EH (cell line): ENCODE measurements around the gene CPVL.
A peak's percentile ranks its signal among the peaks of the same experiment; 100 is the strongest.

Experiments
- DNase-seq: peaks from one replicate; pipeline ENCODE4 v3.0.0-alpha.2; 2015; ENCODE audit warnings: low read depth

The CPVL gene

DNA sequence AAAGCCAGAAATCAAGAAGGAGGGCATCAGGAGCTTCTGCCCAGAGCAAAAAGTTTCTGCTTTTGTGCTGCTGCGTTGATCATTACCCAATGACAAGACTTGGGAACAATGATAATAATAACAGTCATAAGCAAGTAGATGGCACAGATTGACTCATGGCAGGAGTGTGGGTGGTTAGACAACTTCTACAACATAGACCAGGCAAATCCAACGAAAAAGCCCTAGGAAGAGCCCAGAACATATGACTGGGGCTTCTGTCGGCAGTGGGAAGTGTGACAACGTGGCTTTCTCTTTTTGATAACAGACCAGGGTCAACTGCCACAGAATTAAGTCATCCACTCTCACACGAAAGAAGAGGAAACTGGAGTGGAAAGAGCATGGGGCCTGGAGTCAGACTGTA lies 102.8 kb downstream of the CPVL start:
- DNase-seq, result no peak

DNA sequence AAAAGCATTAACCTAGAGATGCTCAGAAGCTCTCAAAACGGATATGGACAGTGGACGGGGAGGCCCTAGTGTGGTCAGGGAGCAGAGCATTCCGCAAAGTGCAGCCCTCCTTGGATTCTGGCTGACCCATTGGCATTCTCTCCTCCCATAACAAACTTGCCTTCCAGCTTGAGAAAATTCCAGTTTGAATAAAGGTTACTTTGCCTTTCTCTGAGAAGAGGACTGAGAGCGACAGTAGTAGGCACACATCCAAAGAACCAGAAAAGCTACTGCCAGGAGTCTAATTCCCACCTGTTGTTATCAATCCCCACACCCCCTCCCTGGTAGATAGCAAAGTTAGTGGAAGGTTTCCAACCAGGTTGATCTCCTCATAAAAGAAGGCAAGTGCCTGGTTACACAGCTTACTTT lies 103.5 kb downstream of the CPVL start:
- no peak for DNase-seq

DNA sequence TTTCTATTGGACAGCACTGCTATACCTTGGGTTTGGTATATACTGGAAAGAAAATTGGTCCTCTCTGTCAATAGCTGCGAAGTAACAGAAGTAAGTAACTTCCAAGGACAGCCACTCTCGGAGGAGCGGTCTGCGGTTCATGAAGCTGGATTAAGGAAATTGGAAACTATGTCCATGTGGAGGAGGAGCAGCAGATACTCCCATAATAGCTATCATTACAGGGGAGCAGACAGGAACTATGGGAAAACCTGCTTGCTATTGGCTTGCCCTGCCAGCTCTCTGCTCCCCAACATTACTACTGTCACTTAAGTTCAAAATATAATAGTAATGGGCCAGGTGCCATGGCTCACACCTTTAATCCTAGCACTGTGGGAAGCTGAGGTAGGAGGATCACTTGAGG lies 104.3 kb downstream of the CPVL start:
- no peak for DNase-seq

DNA sequence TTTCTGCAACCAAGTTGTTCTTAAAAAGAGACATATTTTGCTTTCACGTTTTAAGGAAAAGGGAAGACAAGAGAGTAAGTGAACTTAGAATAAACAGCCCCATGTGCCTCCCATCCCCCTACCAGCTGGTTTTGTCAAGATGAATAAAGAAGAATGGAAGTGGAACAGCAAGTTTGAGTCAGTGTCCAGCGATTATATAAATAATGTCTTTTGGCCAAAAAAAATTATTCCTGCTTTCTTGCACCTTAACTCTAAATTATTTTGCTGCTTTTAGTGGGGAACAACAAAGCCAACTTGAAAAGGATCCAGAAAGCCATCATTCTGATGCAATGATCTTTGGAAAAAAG lies 105.8 kb downstream of the CPVL start:
- no peak for DNase-seq

DNA sequence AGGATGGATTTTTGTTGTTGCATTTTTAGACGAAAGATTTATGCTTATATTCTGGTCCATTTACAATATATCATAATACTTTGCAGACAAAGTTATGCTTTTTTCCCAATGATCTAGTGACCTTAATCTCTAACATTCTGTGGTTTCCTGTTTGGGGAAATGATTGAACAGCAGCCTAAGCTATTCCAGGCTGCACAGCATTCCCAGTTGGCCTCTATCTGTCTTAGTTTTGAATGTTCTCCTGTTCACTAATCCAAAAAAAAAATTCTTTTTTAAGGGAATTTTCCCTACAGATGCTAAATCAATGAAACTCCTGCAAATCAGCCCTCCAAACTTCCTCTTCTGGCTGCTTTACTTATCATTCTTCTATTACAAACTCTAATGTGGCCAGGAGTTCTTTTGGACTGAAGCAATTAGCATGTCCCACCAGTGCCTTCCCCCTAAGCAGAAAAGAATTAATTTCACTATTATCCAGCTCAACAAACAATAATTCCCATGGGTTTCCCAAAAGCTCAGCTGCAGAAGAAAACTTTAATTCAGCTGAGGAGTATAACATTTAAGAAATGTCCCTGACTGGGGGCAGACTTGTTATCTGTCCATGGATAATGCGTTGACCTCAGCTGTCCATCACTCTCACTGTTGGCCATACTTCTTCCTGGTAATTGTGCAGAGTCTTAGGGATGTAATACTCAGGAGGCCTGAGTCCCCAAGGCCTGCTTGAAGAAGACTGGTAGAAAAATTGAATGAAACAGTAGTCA lies 106.3 kb downstream of the CPVL start:
- DNase-seq, result peak; percentile 17

DNA sequence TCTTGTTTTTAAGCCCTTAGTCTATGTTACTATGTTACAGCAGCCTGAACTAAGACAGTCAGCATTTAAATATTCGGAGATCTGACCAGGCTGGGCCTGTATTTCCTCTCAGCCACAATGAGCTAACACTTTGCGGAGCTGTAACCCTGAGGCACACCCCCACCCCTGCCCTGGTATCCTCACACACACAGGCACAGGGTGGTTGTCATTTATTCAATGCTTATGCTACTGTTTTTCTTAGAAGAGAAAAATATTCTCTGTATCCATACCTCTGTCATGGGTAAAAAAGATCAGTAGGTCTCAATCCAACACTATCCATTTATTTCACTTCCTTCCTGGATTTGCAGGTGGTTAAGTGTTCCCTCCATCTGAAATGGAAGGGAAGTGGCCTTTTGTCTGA lies 107.9 kb downstream of the CPVL start:
- DNase-seq, result peak; percentile 7

DNA sequence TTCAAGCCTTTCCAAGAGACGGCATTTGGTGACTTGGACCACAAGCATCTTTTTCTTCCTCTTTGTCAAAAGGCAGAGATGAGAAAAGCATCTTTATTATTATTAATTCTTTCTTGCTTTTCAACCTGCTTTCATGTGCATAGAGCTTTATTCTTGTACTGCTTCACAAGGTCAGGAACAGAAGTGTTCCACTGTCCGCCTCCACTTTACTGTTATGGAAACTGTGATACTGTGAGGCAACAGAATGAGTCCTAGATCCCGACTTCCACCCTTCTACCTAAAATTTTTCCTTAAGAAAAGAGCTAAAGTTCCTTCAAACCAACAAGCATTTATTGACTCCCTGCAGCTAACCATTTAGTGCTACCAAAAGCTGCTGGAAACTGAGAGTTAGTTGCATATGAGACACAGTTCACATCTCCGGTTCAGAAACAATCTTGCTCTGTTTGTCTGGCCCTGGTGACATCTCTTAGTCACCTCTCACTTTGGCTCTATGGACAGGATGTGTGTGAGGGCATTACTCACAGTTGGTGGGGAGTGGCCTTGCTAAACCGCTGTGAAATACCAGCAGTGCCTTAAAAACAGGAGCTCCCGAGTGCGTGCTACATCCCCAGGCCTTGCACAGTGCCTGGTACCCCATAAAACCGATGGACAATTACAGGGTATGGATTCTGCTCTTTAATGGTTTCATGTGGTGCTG lies 111.1 kb downstream of the CPVL start:
- peak; percentile 77 for DNase-seq

DNA sequence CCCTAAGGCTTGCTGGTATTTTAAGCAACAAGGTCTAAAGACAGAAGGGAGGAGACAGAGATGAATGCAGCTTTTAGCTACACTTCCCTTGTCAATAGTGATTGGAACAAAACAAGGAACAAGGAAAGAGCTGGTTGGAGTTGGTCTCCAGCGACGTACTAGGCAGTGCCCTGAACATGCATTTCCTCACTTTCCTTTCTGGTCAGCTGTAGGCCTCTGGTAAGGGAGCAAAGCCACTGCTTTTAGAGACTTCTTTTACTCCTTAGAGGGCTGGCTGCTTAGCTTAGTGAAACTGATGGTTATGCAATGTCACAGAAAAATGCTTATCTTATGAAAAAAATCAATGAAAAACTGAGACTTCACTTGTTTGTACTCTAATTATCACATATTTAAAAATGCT lies 112.8 kb downstream of the CPVL start:
- no peak for DNase-seq

DNA sequence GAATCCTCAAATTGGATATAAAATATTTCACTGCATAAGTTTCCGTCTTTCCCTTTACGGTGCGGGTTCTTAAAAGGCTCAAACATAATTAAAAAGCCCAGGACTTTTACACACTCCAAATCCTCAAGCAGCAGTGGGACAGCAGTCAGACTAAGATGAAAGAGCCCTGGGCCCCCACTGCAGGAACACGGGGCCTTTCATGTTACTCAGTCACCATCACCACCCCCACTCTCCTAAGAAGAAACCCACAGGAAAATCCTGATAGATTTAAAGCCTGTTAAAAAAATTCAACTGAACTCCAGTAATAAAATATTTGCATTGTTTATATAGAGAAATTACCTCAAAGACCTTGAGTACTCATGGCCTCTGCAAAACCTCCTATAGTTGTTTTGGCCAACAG lies 114.2 kb downstream of the CPVL start:
- no peak for DNase-seq

DNA sequence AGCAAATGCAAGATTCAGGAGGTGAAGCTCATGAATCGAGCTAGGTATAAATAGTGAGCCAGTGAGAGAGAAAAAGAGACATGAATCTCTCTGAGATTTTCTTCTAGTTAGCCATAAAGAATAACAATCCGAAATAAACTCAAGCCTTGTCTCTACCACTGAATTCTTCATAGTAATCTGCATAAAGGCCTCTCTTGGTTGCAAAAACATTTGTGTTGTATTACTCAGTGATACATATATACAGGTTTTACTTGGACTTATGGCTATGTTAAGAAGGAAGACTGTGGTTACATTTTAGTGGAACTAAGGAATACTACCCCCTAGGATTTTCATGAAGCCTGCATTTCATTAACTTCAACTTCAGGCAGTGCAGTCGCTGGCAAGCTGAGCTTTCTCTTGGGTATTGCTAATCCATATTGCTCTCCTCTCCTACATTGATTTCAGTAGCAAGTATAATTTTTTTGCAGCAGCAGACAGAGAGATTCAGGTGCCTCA lies 115.5 kb downstream of the CPVL start:
- DNase-seq, result no peak

DNA sequence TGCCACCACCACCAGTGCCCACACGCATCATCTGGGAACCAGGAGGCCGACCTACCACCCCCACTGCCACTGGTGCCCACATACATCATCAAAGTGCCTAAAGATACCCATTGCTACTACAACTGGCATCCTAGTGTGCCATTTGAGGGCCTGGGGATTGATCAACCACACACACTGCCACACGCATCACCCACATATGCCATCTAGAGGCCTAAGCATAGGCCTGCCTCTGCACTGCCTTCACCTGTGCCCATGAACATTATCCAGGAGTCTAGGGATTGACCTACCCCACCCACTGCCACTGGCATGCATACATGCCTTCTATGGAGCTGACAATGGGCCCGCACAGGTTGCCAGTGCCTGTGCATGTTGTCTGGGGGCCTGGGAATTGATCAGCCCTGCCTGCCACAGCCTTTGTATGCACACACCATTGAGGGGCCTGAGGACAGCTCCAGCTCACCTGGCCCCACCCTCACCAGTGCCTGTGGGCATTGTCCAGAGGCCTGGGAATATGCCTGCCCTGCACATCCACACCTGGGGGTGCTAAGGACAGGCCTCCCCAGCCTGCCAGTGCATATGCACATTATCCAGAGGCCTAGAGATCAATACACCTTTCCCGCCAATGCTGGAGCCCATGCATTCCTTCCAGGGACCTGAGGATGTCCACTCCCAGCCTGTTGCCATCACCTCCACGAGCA lies 123.9 kb downstream of the CPVL start:
- DNase-seq, result no peak

DNA sequence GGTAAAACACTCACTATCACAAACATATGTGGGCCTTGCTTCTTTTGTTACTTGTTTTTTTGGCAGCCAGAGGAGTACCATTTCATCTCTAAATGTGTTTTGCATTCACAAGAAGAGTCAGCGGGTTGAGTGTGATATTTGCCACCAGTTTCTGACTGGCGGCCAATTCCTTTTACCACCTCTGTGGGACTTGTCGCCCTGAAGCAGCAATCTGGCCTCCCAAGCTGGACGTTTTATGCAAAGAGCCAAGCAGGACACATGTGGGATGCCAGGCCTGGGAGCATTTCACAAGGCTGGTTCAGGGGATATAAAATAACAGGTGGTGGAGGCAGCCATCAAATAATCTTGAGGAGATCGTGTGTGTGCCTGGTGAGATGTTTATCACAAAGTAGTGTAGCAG lies 126.4 kb downstream of the CPVL start:
- no peak for DNase-seq

DNA sequence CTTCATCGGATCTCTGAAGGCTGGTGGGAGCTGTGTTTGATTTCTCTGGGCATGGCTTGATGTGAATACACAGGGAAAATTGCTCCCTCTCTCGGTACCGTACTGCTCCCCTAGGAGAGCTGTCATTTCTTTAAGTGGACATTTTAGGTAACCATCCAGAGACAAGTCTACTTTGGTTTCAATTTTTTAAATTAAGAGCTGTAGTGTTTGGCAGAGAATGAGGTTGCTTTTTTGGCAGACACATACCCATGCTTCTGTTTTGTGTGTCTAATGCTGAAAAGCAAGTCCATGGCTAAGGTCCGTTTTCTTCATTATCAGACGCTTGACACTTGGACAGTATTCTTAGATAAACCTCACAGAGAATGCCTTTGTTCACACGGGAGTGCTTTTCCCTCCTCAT lies 127.0 kb downstream of the CPVL start:
- DNase-seq, result peak; percentile 29

DNA sequence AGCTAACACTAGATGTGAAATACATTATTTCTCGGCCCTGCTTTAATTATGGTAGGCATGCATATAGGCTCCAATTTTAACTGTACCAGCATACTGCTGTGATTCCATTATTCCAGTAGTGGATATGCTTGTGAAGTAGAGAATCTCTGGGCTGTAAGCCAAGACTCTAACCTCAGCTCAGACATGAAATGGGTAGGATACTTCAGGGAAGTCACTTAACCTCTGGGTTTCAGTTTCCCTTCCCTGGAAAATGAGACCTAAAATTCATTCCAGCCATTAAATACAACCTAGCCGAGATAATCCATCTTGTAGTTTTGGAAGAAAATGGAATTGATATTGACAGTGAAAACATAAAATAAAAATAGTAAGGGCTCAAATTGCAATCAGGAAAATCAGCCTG lies 128.6 kb downstream of the CPVL start:
- peak; percentile 19 for DNase-seq

DNA sequence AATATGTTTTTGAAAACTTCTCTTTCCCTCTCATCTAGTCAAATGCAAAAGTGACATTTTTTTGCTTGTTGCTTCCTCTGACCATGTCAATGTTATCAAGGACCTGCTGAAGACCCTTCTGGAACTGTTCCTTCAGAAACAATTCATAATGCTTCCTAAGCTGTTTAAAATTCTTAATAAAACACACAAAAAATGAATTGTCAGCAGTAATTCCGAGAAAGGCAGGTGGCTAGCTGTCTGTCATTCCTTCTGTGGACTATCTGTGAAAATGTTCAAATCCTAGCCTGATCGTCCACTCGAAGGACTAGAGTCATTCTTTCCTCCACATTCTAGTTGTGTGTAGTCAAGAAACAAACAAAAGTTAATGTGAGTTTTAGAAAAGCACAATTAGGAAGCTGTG lies 131.6 kb downstream of the CPVL start:
- DNase-seq, result no peak

DNA sequence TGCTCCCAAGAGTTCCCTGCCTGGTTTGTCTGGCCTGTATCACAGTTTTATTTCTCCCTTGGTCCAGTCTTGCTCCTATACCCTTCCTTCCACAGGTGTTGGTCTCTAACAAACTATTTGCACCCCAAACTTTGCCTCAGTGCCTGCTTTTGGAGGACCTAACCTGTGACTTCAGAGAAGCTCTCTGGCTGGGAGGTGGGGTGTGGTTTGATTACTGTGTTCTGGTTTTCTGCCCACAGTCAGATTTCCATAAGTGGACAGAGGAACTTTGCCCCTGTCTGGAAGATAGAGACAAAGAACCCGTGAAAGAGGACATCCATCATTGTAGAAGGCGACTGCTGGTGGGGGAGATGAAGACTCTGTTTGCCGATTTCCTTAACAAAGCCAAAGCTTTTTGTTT lies 132.4 kb downstream of the CPVL start:
- DNase-seq, result no peak

DNA sequence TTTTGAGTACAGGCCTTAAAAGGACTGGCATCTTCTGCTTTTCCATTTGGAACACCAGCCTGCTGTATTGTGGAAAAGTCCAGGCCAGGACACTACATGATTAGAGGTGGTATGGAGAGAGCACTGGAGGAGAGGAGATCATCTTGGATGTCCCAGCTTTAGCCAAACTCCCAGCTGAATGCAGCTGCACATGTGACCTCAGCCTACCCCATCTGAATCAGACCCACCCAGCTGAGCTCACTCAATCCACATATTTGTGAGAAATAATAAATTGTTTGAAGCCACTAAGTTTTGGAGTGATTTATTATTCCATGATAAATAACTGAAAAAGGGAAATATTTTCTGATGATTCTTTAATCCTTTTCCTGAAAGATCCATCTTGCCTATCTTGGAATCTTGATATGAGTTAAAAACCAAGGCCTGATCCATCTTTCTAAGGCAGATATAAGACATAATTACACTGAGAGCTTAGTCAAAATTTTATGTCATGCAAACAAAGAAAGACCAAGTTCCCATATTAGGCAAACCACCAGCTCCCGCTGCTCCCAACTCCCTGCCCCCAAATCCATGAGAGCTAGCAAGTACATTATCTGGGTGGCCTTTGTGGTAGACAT lies 133.1 kb downstream of the CPVL start:
- no peak for DNase-seq

DNA sequence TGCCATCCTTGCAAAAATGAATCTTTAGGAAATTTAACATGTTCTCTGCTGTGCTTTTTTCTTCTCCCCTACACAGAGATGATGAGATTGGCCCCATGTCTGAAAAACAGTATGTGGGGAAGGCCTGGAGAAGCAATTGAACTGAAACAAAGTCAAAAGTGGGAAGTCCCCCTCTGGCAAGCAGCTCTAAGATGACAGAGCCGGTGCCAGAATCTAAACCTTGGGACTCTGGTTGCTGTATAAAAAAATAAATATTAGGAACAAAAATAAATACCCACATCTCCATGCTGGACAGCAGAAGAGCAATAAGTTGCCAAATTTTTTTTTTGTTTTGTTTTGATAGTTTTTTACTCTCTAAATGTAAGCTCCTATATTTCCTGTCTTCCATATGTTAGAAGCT lies 136.4 kb downstream of the CPVL start:
- DNase-seq, result no peak

DNA sequence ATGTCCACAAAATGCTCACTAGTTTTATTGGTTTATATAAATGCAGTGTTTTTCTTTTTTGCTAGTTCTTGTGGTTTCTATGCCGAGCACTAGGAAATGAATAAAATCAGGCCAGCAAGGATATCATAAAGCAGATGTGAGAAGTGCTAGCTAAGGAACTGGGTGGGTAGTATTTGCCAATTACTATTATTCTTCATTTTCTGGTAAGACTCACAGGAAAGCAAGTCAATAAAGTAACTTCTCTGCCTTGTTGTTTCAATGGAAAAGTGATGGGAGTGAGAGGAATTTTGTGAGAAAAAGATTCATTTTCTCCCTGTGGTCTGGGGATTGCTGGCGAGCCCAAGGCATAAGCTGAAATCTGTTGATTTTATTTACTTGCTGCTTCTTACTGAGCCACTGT lies 137.7 kb downstream of the CPVL start:
- DNase-seq, result no peak

DNA sequence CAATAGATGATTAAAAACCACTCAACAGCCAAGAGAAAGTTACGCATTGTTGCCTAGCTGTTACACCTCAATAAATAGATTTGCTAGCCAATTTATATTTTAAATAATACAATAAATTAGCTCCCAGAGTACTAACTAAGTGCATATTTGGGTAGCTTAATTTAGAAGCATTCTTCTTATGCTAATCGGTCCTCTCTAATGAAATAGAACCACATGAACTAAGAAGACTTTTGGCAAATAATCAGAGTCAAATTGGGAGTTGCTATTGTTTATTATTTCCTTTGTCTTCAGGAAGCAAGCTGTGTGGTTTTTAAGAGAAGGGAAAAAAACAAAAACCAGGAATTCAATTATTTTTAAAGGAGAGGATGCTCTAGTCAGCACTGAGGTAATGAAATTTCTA lies 139.2 kb downstream of the CPVL start:
- no peak for DNase-seq

DNA sequence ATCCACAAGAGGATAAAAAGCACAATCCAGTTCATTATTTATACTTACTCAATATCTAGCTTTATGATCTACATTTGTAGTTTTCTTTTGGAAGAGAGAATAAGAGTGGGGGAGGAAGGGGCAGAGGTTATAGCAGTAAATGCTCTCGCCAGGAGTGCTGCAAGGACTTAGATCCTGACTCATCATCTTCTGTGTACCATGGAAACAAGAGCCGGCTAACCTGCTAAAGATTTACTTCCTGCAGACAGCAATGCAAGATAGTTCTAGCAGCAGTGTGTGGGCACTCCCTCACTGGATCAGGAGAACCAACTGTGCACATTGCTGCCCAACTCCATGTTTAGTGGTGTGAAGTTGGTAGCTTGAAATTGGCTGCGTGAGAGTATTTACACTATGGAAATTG lies 140.5 kb downstream of the CPVL start:
- peak; percentile 23 for DNase-seq

DNA sequence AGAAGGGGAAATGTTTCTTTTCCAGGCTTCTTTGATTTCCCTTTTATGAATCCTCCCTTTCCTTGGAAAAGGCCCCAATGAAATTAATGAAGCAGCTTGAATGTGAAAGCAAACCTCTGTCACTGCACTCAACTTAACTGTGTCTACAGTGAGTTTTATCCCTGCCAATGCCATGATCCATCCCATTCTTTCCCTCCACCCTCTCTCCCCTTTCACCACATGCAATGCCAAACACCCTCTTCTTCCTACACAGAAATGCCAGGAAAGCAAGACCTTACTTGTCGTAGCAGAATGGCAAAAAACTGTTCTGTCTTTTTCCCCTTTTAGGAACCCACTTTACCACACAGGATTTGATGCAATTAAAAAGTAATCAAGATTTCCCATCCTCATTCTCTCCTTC lies 140.9 kb downstream of the CPVL start:
- no peak for DNase-seq

DNA sequence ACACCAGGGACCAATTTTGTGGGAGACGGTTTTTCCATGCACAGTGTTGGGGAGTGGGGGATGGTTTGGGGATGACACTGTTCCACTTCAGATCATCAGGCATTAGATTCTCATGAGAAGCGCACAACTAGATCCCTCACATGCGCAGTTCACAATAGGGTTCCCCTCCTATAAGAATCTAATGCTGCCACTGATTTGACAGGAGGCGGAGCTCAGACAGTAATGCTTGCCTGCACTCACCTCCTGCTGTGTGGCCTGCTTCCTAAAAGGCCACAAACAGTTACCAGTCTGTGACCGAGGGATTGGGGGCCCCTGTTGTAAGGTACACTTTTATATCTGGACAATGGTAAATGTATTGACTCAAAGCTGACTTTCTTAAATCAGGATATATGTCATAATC lies 142.6 kb downstream of the CPVL start:
- no peak for DNase-seq
